Measurements from ENCODE around the gene FLCN. TPM values are rescaled to one million over a fixed set of nuclear protein-coding genes. Genes with fewer than 3 reads are reported as not detected.

The FLCN gene
- total RNA-seq, 2 experiments from 2014 or later = 15.4 to 17.2 TPM

- H3K9me3 Mint-ChIP-seq = no peaks in the 10 kb centered on the region
- intact Hi-C loops (cut with micrococcal nuclease) = no loop called here
- peaks cover 53% of the 10 kb centered on the region for H3K36me3 Mint-ChIP-seq (ENCODE audit: low read depth)
- no peak overlapping the region for H3K4me3 Mint-ChIP-seq
- peaks cover 87% of the 10 kb centered on the region for H3K4me1 Mint-ChIP-seq (ENCODE audit: low read depth)
- peak overlapping the region; percentile 96 for H3K27ac Mint-ChIP-seq
- TF ChIP-seq, protein P1, sequence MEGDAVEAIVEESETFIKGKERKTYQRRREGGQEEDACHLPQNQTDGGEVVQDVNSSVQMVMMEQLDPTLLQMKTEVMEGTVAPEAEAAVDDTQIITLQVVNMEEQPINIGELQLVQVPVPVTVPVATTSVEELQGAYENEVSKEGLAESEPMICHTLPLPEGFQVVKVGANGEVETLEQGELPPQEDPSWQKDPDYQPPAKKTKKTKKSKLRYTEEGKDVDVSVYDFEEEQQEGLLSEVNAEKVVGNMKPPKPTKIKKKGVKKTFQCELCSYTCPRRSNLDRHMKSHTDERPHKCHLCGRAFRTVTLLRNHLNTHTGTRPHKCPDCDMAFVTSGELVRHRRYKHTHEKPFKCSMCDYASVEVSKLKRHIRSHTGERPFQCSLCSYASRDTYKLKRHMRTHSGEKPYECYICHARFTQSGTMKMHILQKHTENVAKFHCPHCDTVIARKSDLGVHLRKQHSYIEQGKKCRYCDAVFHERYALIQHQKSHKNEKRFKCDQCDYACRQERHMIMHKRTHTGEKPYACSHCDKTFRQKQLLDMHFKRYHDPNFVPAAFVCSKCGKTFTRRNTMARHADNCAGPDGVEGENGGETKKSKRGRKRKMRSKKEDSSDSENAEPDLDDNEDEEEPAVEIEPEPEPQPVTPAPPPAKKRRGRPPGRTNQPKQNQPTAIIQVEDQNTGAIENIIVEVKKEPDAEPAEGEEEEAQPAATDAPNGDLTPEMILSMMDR (IDR thresholded peaks at IDR 0.05) = no peak
- ChIA-PET POLR2A (interaction anchor here (1.5 to 2.4 kb wide), 2 partner anchors 14 to 24 kb away, joined by 4 to 12 read pairs; partner anchors contain the start of gene PLD6), CTCF (interaction anchor here (0.6 to 0.9 kb wide), 3 partner anchors 21 to 115 kb away, joined by 3 read pairs; no protein-coding TSS in a partner anchor)
- ATAC-seq (no peak), DNase-seq (no peak)
- no peaks in the 10 kb centered on the region for H3K27me3 Mint-ChIP-seq
These were observed 56.0 kb downstream of the FLCN start for GRCh38 chr17:17180741-17181525.

- CTCF ChIA-PET = no interaction called here
- H3K36me3 Mint-ChIP-seq (ENCODE audit: low read depth) = peaks cover 53% of the 10 kb centered on the region
- no peaks in the 10 kb centered on the region for H3K9me3 Mint-ChIP-seq
- TF ChIP-seq, protein P1 (IDR thresholded peaks at IDR 0.05) = no peak
- POLR2A ChIA-PET = interaction anchor here (0.6 to 2.4 kb wide), 2 partner anchors 21 to 25 kb away, joined by 3 to 12 read pairs; partner anchors contain the start of gene PLD6
- no peaks in the 10 kb centered on the region for H3K27me3 Mint-ChIP-seq
- H3K4me3 Mint-ChIP-seq = peak overlapping the region; percentile 54
- DNase-seq = peak; percentile 32
- H3K27ac Mint-ChIP-seq = peak overlapping the region; percentile 96
- intact Hi-C loops (cut with micrococcal nuclease) = no loop called here
- H3K4me1 Mint-ChIP-seq (ENCODE audit: low read depth) = peaks cover 81% of the 10 kb centered on the region
- ATAC-seq = peak; percentile 17
These were observed 56.8 kb downstream of the FLCN start for GRCh38 chr17:17180141-17180603.

DNA sequence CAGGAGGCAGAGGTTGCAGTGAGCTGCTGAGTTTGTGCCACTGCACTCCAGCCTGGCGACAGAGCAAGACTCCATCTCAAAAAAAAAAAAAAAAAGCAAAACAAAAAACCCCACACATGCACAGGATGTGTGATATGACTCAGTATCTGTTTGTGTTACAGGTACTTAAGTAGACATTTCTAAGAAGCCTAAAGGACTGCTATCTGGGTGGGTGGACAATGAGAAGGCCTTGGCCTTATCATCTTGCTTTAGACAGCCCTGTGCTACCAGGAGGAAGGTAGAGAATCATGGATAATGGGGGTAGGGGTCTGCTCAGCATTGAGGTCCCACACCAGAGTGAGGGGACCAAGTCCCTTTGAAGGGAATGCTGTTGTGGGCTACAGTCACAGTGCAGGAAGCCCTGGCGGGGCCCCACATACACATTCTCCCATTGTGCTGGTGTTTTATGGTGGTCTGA, 57.6 kb downstream of the FLCN start:
- DNase-seq = peak; percentile 42

DNA sequence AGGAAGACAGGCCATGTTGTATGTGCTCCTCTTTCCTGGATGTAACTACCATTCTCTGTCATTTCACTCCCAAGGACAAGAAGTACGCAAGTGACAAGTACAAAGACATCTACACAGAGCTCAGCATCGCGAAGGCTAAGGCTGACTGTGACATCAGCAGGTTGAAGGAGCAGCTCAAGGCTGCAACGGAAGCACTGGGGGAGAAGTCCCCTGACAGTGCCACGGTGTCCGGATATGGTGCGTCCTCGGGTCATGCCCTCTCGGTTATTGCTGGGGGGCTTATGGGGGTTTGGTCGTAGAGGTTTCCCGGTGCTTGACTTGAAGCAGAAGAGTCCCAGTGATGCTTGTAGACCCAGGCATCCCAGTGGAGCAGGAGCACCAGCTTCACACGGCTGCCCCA, 59.8 kb downstream of the FLCN start:
- DNase-seq (no peak), ATAC-seq (no peak)
- Mint-ChIP-seq H3K36me3 (ENCODE audit: low read depth) (peaks cover 56% of the 10 kb centered on the region), H3K27me3 (no peaks in the 10 kb centered on the region), H3K27ac (peak overlapping the region; percentile 22), H3K9me3 (no peaks in the 10 kb centered on the region), H3K4me1 (ENCODE audit: low read depth) (peaks cover 57% of the 10 kb centered on the region), H3K4me3 (no peak overlapping the region)
- ChIA-PET POLR2A (interaction anchor here (1.5 kb wide), 1 partner anchor 13 kb away, joined by 6 read pairs; no protein-coding TSS in a partner anchor), CTCF (interaction anchor here (0.8 to 2.5 kb wide), 2 partner anchors 13 to 35 kb away, joined by 3 to 9 read pairs; no protein-coding TSS in a partner anchor)
- TF ChIP-seq, protein P1 (IDR thresholded peaks at IDR 0.05) = no peak
- intact Hi-C loops (cut with micrococcal nuclease) = no loop called here

More for the DNA sequence above, 57.6 kb downstream of the FLCN start:
- TF ChIP-seq, protein P1 (IDR thresholded peaks at IDR 0.05) = no peak
- H3K4me1 Mint-ChIP-seq (ENCODE audit: low read depth) = peaks cover 77% of the 10 kb centered on the region
- peak; percentile 81 for ATAC-seq
- intact Hi-C loops (cut with micrococcal nuclease) = no loop called here
- peak overlapping the region; percentile 96 for H3K27ac Mint-ChIP-seq
- ChIA-PET CTCF (interaction anchor here (2.5 kb wide), 1 partner anchor 37 kb away, joined by 9 read pairs; no protein-coding TSS in a partner anchor), POLR2A (interaction anchor here (0.6 to 2.4 kb wide), 3 partner anchors 21 to 42 kb away, joined by 3 to 12 read pairs (median 3); partner anchors contain the start of gene PLD6)
- no peaks in the 10 kb centered on the region for H3K9me3 Mint-ChIP-seq
- H3K36me3 Mint-ChIP-seq (ENCODE audit: low read depth) = peaks cover 56% of the 10 kb centered on the region
- no peaks in the 10 kb centered on the region for H3K27me3 Mint-ChIP-seq
- H3K4me3 Mint-ChIP-seq = peak overlapping the region; percentile 54

Measured in activated CD8-positive, alpha-beta T cell treated with anti-CD3 and anti-CD28 coated beads for 36 hours (primary cell).